ENCODE measurements around the gene PROSER2. TPM values are rescaled to one million over a fixed set of nuclear protein-coding genes. Genes with fewer than 3 reads are reported as not detected.

PROSER2 gene
- total RNA-seq, 1 donor: 6.9 TPM

DNA sequence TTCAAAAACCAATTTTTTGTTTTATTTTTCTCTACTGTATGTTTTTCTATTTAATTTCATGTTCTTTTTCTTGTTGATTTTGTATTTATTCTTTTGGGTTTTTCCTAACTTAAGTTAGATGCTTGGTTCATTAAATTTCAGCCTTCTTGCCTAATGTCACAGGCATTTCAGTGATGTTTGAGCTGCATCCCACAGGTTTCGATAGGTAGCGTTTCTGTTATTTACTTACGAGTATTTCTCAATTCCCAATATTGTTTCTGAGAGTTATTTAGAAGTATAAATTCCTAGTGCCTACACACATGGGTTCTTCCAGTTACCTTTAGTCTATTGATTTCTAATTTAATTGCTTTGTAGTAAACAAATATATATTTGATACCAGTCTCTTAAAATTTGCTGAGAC lies 18.2 kb downstream of the PROSER2 start:
- no peak overlapping the region for H3K4me2 ChIP-seq (ENCODE audit: insufficient read depth, low read length)
- no peaks in the 10 kb centered on the region for H3K27me3 ChIP-seq (ENCODE audit: insufficient read depth, low read length)
- no peak overlapping the region for H2AFZ ChIP-seq (ENCODE audit: low read length)
- no peaks in the 10 kb centered on the region for H3K36me3 ChIP-seq (ENCODE audit: insufficient read depth, low read length)
- H3K4me1 ChIP-seq (ENCODE audit: insufficient read depth, low read length): peaks cover 3% of the 10 kb centered on the region
- no peak overlapping the region for H3K4me3 ChIP-seq (ENCODE audit: insufficient read depth, low read length)
- H3K79me2 ChIP-seq (ENCODE audit: insufficient read depth, low read length): no peaks in the 10 kb centered on the region
- no peak for DNase-seq (ENCODE audit: insufficient read length, low spot score, missing footprints)
- no peaks in the 10 kb centered on the region for H4K20me1 ChIP-seq (ENCODE audit: insufficient read depth, low read length)
- no peak overlapping the region for H3K27ac ChIP-seq (ENCODE audit: low read depth, low read length)
- TF ChIP-seq, protein P1, sequence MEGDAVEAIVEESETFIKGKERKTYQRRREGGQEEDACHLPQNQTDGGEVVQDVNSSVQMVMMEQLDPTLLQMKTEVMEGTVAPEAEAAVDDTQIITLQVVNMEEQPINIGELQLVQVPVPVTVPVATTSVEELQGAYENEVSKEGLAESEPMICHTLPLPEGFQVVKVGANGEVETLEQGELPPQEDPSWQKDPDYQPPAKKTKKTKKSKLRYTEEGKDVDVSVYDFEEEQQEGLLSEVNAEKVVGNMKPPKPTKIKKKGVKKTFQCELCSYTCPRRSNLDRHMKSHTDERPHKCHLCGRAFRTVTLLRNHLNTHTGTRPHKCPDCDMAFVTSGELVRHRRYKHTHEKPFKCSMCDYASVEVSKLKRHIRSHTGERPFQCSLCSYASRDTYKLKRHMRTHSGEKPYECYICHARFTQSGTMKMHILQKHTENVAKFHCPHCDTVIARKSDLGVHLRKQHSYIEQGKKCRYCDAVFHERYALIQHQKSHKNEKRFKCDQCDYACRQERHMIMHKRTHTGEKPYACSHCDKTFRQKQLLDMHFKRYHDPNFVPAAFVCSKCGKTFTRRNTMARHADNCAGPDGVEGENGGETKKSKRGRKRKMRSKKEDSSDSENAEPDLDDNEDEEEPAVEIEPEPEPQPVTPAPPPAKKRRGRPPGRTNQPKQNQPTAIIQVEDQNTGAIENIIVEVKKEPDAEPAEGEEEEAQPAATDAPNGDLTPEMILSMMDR (IDR thresholded peaks at IDR 0.05; ENCODE audit: extremely low read depth, low read depth, low read length): no peak
- no peaks in the 10 kb centered on the region for H3K9me3 ChIP-seq (ENCODE audit: low read depth, low read length)

DNA sequence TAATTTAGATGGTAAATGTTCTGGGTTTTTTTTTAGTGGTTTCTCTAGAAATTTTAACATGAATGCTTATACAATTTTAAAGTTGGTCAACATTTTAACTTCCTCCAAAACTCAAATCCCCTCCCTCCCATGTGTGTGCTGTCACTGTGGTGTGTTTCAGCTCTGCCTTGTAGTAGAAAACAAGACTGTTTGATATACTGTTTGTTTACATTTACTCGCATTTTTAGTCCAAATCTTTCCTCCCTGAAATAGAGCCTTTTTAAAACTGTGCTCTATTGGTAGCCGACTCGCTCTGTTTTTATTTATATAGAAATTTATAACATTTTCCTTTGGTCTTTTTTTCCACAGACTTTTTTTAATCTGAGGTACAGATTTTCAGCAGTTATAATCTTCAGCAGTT lies 19.3 kb downstream of the PROSER2 start:
- H3K4me1 ChIP-seq (ENCODE audit: insufficient read depth, low read length): peaks cover 4% of the 10 kb centered on the region
- TF ChIP-seq, protein P1 (IDR thresholded peaks at IDR 0.05; ENCODE audit: extremely low read depth, low read depth, low read length): no peak
- H3K9me3 ChIP-seq (ENCODE audit: low read depth, low read length): no peaks in the 10 kb centered on the region
- DNase-seq (ENCODE audit: insufficient read length, low spot score, missing footprints): no peak
- no peaks in the 10 kb centered on the region for H3K27me3 ChIP-seq (ENCODE audit: insufficient read depth, low read length)
- no peaks in the 10 kb centered on the region for H3K36me3 ChIP-seq (ENCODE audit: insufficient read depth, low read length)
- no peak overlapping the region for H3K27ac ChIP-seq (ENCODE audit: low read depth, low read length)
- H3K79me2 ChIP-seq (ENCODE audit: insufficient read depth, low read length): no peaks in the 10 kb centered on the region
- no peak overlapping the region for H3K4me2 ChIP-seq (ENCODE audit: insufficient read depth, low read length)
- no peaks in the 10 kb centered on the region for H4K20me1 ChIP-seq (ENCODE audit: insufficient read depth, low read length)
- H2AFZ ChIP-seq (ENCODE audit: low read length): no peak overlapping the region
- H3K4me3 ChIP-seq (ENCODE audit: insufficient read depth, low read length): no peak overlapping the region

DNA sequence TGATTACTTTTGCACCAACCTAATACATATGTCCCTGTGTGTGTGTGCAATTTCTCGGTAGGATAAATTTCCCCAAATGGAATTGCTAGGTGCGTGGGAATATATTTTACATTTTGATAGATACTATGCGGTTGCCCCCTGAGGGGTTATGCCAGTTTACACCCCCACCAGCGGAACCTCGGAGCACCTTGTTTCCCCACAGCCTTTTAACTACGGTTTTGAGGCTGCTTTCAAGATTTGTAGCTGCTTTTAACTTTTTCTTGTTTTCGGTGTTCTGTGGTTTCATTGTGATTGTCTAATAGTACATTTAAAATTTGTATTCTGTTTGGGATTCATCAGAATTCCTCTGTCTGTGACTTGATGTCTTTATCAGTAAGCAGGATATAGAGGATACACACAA lies 22.0 kb downstream of the PROSER2 start:
- Histone ChIP-seq H3K79me2 (ENCODE audit: insufficient read depth, low read length) (no peaks in the 10 kb centered on the region), H3K4me1 (ENCODE audit: insufficient read depth, low read length) (peaks cover 4% of the 10 kb centered on the region), H2AFZ (ENCODE audit: low read length) (no peak overlapping the region), H3K36me3 (ENCODE audit: insufficient read depth, low read length) (no peaks in the 10 kb centered on the region), H3K9me3 (ENCODE audit: low read depth, low read length) (no peaks in the 10 kb centered on the region), H3K27me3 (ENCODE audit: insufficient read depth, low read length) (no peaks in the 10 kb centered on the region), H4K20me1 (ENCODE audit: insufficient read depth, low read length) (no peaks in the 10 kb centered on the region), H3K27ac (ENCODE audit: low read depth, low read length) (no peak overlapping the region), H3K4me3 (ENCODE audit: insufficient read depth, low read length) (no peak overlapping the region), H3K4me2 (ENCODE audit: insufficient read depth, low read length) (no peak overlapping the region)
- TF ChIP-seq, protein P1 (IDR thresholded peaks at IDR 0.05; ENCODE audit: extremely low read depth, low read depth, low read length): no peak
- DNase-seq (ENCODE audit: insufficient read length, low spot score, missing footprints): no peak

DNA sequence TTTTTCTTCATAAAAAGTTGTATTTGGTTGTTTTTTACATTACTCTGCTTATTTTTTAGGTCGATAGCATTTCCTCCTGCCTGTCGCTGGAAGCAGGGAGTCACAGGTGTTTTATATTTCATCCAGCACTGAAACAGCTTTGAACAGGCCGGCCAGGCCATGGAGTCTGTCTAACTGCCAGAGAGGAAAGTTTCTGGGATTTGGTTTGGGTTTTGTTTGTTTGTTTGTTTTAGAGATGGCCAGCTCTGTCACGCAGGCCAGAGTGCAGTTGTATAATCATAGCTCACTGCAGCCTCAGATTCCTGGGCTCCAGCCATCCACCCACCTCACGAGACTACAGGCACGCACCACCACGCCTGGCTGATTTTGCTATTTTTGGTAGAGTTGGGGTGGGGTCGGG lies 23.4 kb downstream of the PROSER2 start:
- no peaks in the 10 kb centered on the region for H4K20me1 ChIP-seq (ENCODE audit: insufficient read depth, low read length)
- no peaks in the 10 kb centered on the region for H3K79me2 ChIP-seq (ENCODE audit: insufficient read depth, low read length)
- H3K4me3 ChIP-seq (ENCODE audit: insufficient read depth, low read length): no peak overlapping the region
- no peaks in the 10 kb centered on the region for H3K27me3 ChIP-seq (ENCODE audit: insufficient read depth, low read length)
- H3K4me1 ChIP-seq (ENCODE audit: insufficient read depth, low read length): peaks cover 4% of the 10 kb centered on the region
- TF ChIP-seq, protein P1 (IDR thresholded peaks at IDR 0.05; ENCODE audit: extremely low read depth, low read depth, low read length): no peak
- H3K36me3 ChIP-seq (ENCODE audit: insufficient read depth, low read length): no peaks in the 10 kb centered on the region
- DNase-seq (ENCODE audit: insufficient read length, low spot score, missing footprints): no peak
- H3K27ac ChIP-seq (ENCODE audit: low read depth, low read length): no peak overlapping the region
- H2AFZ ChIP-seq (ENCODE audit: low read length): no peak overlapping the region
- H3K4me2 ChIP-seq (ENCODE audit: insufficient read depth, low read length): no peak overlapping the region
- no peaks in the 10 kb centered on the region for H3K9me3 ChIP-seq (ENCODE audit: low read depth, low read length)
